ENCODE results near the gene ITGA1.
A peak's percentile ranks its signal among the peaks of the same experiment; 100 is the strongest.

Gene ITGA1

GRCh38 chr5:52837591-52838001, 49.9 kb downstream of the ITGA1 start:
- no peak overlapping the region for H3K27ac ChIP-seq (ENCODE audit: extremely low read depth, low read depth, low read length)

GRCh38 chr5:52838326-52839015, 50.8 kb downstream of the ITGA1 start:
- POLR2A ChIA-PET: interaction anchor here (0.7 to 1.8 kb wide), 2 partner anchors 15 to 38 kb away, joined by 3 to 6 read pairs; no protein-coding TSS in a partner anchor
- Histone ChIP-seq H3K4me1 (ENCODE audit: control insufficient read depth, insufficient read depth, low read length) (peaks cover 21% of the 10 kb centered on the region), H3K9me3 (ENCODE audit: control insufficient read depth, insufficient read depth, low read depth, low read length) (no peaks in the 10 kb centered on the region), H3K4me3 (ENCODE audit: low read depth, low read length) (no peak overlapping the region), H3K36me3 (ENCODE audit: control insufficient read depth in 2 of 2, insufficient read depth in 1 of 2, low read length in 2 of 2) (no peaks in the 10 kb centered on the region), H3K27ac (ENCODE audit: extremely low read depth, low read depth, low read length) (no peak overlapping the region)
- CTCF ChIA-PET: interaction anchor here (0.6 to 0.7 kb wide), 4 partner anchors 51 to 1039 kb away, joined by 3 read pairs; partner anchors contain the start of genes ITGA1 and PELO
- peak; percentile 25 for TF ChIP-seq ZNF335 (tag by site-specific recombination; conservative IDR thresholded peaks at IDR 0.05)
- no peak for TF ChIP-seq ZNF521 (tag by site-specific recombination; IDR thresholded peaks at IDR 0.05)
- TF ChIP-seq TCF7L2 (IDR thresholded peaks at IDR 0.05; ENCODE audit: borderline replicate concordance, low read depth, low read length): no peak
- TF ChIP-seq ZNF600 (tag by site-specific recombination; IDR thresholded peaks at IDR 0.05): peak; percentile 58
- 0 out of 2 replicates have a peak, but pooled peaks have one; percentile 16 for TF ChIP-seq INSM2 (tag by site-specific recombination; IDR thresholded peaks at IDR 0.05)
- peak; percentile 59 for TF ChIP-seq SP7 (tag by site-specific recombination; IDR thresholded peaks at IDR 0.05)
- 0 out of 2 replicates have a peak, but pooled peaks have one; percentile 12 for TF ChIP-seq OSR2 (tag by site-specific recombination; IDR thresholded peaks at IDR 0.05)
- TF ChIP-seq ZEB2 (tag by site-specific recombination; IDR thresholded peaks at IDR 0.05): 0 out of 2 replicates have a peak, but pooled peaks have one; percentile 22
- TF ChIP-seq PRDM6 (tag by site-specific recombination; IDR thresholded peaks at IDR 0.05): peak; percentile 73

More at GRCh38 chr5:52837591-52838001, 49.9 kb downstream of the ITGA1 start:
- no peaks in the 10 kb centered on the region for H3K36me3 ChIP-seq (ENCODE audit: control insufficient read depth in 2 of 2, insufficient read depth in 1 of 2, low read length in 2 of 2)
- ChIA-PET POLR2A (interaction anchor here (1.8 kb wide), 1 partner anchor 38 kb away, joined by 6 read pairs; no protein-coding TSS in a partner anchor), CTCF (interaction anchor here (0.6 to 0.7 kb wide), 2 partner anchors 50 to 1040 kb away, joined by 3 read pairs; partner anchors contain the start of genes ITGA1 and PELO)
- no peaks in the 10 kb centered on the region for H3K9me3 ChIP-seq (ENCODE audit: control insufficient read depth, insufficient read depth, low read depth, low read length)
- peaks cover 21% of the 10 kb centered on the region for H3K4me1 ChIP-seq (ENCODE audit: control insufficient read depth, insufficient read depth, low read length)
- H3K4me3 ChIP-seq (ENCODE audit: low read depth, low read length): no peak overlapping the region
- TF ChIP-seq ZNF561 (tag by site-specific recombination; IDR thresholded peaks at IDR 0.05; ENCODE audit: borderline replicate concordance) (no peak), ZNF133 (tag by site-specific recombination; IDR thresholded peaks at IDR 0.05) (no peak), GLI2 (tag by site-specific recombination; IDR thresholded peaks at IDR 0.05; ENCODE audit: borderline replicate concordance, low read depth) (no peak), PBX3 (CRISPR knock-in tag; IDR thresholded peaks at IDR 0.05) (no peak), ZNF660 (tag by site-specific recombination; IDR thresholded peaks at IDR 0.05) (no peak), ZNF112 (tag by site-specific recombination; IDR thresholded peaks at IDR 0.05) (no peak), ZNF416 (tag by site-specific recombination; IDR thresholded peaks at IDR 0.05) (no peak), ZSCAN23 (tag by site-specific recombination; IDR thresholded peaks at IDR 0.05) (no peak), ZSCAN5A (tag by site-specific recombination; IDR thresholded peaks at IDR 0.05) (no peak), ZBTB48 (tag by site-specific recombination; IDR thresholded peaks at IDR 0.05) (no peak), ZNF549 (tag by site-specific recombination; IDR thresholded peaks at IDR 0.05) (no peak), ZBTB44 (tag by site-specific recombination; IDR thresholded peaks at IDR 0.05) (no peak)
- TF ChIP-seq, protein P1, sequence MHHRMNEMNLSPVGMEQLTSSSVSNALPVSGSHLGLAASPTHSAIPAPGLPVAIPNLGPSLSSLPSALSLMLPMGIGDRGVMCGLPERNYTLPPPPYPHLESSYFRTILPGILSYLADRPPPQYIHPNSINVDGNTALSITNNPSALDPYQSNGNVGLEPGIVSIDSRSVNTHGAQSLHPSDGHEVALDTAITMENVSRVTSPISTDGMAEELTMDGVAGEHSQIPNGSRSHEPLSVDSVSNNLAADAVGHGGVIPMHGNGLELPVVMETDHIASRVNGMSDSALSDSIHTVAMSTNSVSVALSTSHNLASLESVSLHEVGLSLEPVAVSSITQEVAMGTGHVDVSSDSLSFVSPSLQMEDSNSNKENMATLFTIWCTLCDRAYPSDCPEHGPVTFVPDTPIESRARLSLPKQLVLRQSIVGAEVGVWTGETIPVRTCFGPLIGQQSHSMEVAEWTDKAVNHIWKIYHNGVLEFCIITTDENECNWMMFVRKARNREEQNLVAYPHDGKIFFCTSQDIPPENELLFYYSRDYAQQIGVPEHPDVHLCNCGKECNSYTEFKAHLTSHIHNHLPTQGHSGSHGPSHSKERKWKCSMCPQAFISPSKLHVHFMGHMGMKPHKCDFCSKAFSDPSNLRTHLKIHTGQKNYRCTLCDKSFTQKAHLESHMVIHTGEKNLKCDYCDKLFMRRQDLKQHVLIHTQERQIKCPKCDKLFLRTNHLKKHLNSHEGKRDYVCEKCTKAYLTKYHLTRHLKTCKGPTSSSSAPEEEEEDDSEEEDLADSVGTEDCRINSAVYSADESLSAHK (tag by site-specific recombination; IDR thresholded peaks at IDR 0.05): no peak
